Peyer's patch (tissue), 4 donors: ENCODE results near the gene FNDC4. TPM values are rescaled to one million over a fixed set of nuclear protein-coding genes. Genes with fewer than 3 reads are reported as not detected.

ENCODE experiments used
- DNase-seq, 3 donors: peaks; one replicate each; pipeline ENCODE4 v3.0.0-alpha.2; 2017 to 2019
- H3K27ac ChIP-seq, 4 donors: fragments of 200-600 bp; sonication (generic); one replicate each; pipeline ENCODE4 v1.5.1; 2016 to 2019
- H3K27me3 ChIP-seq, 2 donors: fragments of 200-600 bp; sonication (generic); one replicate each; pipeline ENCODE4 v1.5.1; 2019
- H3K36me3 ChIP-seq, 3 donors: fragments of 200-600 bp; sonication (generic); one replicate each; pipeline ENCODE4 v1.5.1; 2016 to 2019
- H3K4me1 ChIP-seq, 4 donors: fragments of 200-600 bp; sonication (generic); one replicate each; pipeline ENCODE4 v1.5.1; 2016 to 2019
- H3K4me3 ChIP-seq, 4 donors: fragments of 200-600 bp; sonication (generic); 1 replicate in 3 of 4; 2 replicates in 1 of 4; pipeline ENCODE4 v1.5.1; 2016 to 2019; ENCODE audit warnings: mild to moderate bottlenecking in 1 of 4
- H3K9me3 ChIP-seq, 4 donors: fragments of 200-600 bp; sonication (generic); one replicate each; pipeline ENCODE4 v1.5.1; 2016 to 2019; ENCODE audit warnings: mild to moderate bottlenecking in 1 of 4
- CTCF ChIP-seq, 6 experiments: fragments of 450-650 bp in 4 of 6; fragments of 200-600 bp in 2 of 6; sonication (generic) in 1 of 6; IDR thresholded peaks; one replicate each; pipeline ENCODE4 v1.5.1; 2017 to 2019; ENCODE audit warnings: antibody characterized with exemption in 6 of 6, mild to moderate bottlenecking in 3 of 6, moderate library complexity in 1 of 6
- POLR2A ChIP-seq, 2 donors: fragments of 450-650 bp; IDR thresholded peaks; one replicate each; pipeline ENCODE4 v1.5.1; 2017; ENCODE audit warnings: antibody characterized with exemption in 2 of 2, mild to moderate bottlenecking in 2 of 2, moderate library complexity in 2 of 2
- total RNA-seq, 4 donors: library from RNA; depleted of rRNA; stranded (reverse); fragments of >200 nt; gene quantifications; one replicate each; pipeline ENCODE4 v1.1.0, GENCODE V29; 2016

FNDC4 gene
- total RNA-seq, 4 donors from 2014 or later: 2.0 to 3.2 TPM; not detected in 2

GRCh38 chr2:27497288-27497627 is 2.3 kb upstream of the FNDC4 start:
- Histone ChIP-seq H3K9me3 (no peaks in the 10 kb centered on the region), H3K27me3 (peaks cover 0 to 4% of the 10 kb centered on the region in 2 donors), H3K4me1 (peaks cover 0 to 10% (median 4%) of the 10 kb centered on the region in 4 donors), H3K36me3 (no peaks in the 10 kb centered on the region), H3K4me3 (peak overlapping the region in 1 of 4 donors; percentile 4), H3K27ac (no peak overlapping the region)
- DNase-seq: no peak
- no peak for TF ChIP-seq CTCF (IDR thresholded peaks at IDR 0.05)
- TF ChIP-seq POLR2A (IDR thresholded peaks at IDR 0.05): no peak

GRCh38 chr2:27496357-27497287 is 1.6 kb upstream of the FNDC4 start, which contains the start of gene GCKR:
Gene GCKR, plus strand, starts transcription at chr2:27496839. Its CDS starts 66 bp downstream, at chr2:27496905.
- H3K4me3 ChIP-seq: peak within 1 kb of the TSS in 1 of 4 donors; percentile 4
- peaks cover 0 to 4% of the 10 kb centered on the region in 2 donors for H3K27me3 ChIP-seq
- H3K27ac ChIP-seq: no peak within 1 kb of the TSS
- peak in 2 of 3 donors; percentile 48 to 54 for DNase-seq
- H3K36me3 ChIP-seq: no peaks in the 10 kb centered on the region
- peaks cover 0 to 10% (median 4%) of the 10 kb centered on the region in 4 donors for H3K4me1 ChIP-seq
- no peaks in the 10 kb centered on the region for H3K9me3 ChIP-seq
- no peak for TF ChIP-seq POLR2A (IDR thresholded peaks at IDR 0.05)
- no peak for TF ChIP-seq CTCF (IDR thresholded peaks at IDR 0.05)

- H3K27me3 ChIP-seq: peaks cover 0 to 4% of the 10 kb centered on the region in 2 donors
- DNase-seq: no peak
- H3K27ac ChIP-seq: no peak overlapping the region
- no peaks in the 10 kb centered on the region for H3K9me3 ChIP-seq
- TF ChIP-seq POLR2A (IDR thresholded peaks at IDR 0.05) (no peak), CTCF (IDR thresholded peaks at IDR 0.05) (no peak)
- no peak overlapping the region for H3K4me3 ChIP-seq
- no peaks in the 10 kb centered on the region for H3K36me3 ChIP-seq
- peaks cover 0 to 10% (median 4%) of the 10 kb centered on the region in 4 donors for H3K4me1 ChIP-seq
Measured at GRCh38 chr2:27495840-27496356, 898 bp upstream of the FNDC4 start.

GRCh38 chr2:27494284-27494943 is 586 bp downstream of the FNDC4 start:
- Histone ChIP-seq H3K36me3 (no peaks in the 10 kb centered on the region), H3K9me3 (no peaks in the 10 kb centered on the region), H3K27ac (peak overlapping the region in 3 of 4 donors; percentile 2 to 17 (median 14)), H3K4me3 (peak overlapping the region; percentile 35 to 68 (median 60)), H3K27me3 (peaks cover 0 to 4% of the 10 kb centered on the region in 2 donors), H3K4me1 (peaks cover 0 to 11% (median 6%) of the 10 kb centered on the region in 4 donors)
- DNase-seq: peak in 2 of 3 donors; percentile 49 to 51
- TF ChIP-seq POLR2A (IDR thresholded peaks at IDR 0.05) (no peak), CTCF (IDR thresholded peaks at IDR 0.05) (no peak)

- Histone ChIP-seq H3K4me3 (no peak overlapping the region), H3K27me3 (peaks cover 0 to 4% of the 10 kb centered on the region in 2 donors), H3K27ac (peak overlapping the region in 1 of 4 donors; percentile 2), H3K4me1 (peaks cover 3 to 16% (median 9%) of the 10 kb centered on the region in 4 donors), H3K9me3 (no peaks in the 10 kb centered on the region), H3K36me3 (no peaks in the 10 kb centered on the region)
- no peak for DNase-seq
- TF ChIP-seq CTCF (IDR thresholded peaks at IDR 0.05): no peak
- no peak for TF ChIP-seq POLR2A (IDR thresholded peaks at IDR 0.05)
Measured at GRCh38 chr2:27493948-27494283, 1.1 kb downstream of the FNDC4 start.
